ENCODE results near the gene PPFIBP2. TPM values are rescaled to one million over a fixed set of nuclear protein-coding genes. Genes with fewer than 3 reads are reported as not detected.

The PPFIBP2 gene
- total RNA-seq, 1 experiment from 2014 or later: 21.5 TPM

DNA sequence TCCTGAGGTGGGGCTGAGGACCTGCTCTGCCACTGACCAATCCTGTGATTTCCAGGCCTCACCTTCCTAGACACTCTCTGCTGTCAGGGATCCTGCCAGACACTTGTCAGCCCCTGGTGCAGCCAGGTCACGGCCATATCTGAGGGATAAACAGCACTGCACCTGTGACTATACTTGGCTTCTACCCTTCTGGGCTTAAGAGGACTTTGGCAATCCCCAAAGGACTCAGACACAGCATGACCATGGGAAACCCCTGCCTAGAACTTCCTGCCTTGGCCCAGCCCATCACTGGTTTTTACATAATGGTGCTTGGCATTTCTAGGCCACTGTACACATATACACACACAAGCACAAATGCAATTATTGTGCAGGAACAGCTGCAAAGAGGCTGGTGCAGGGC is 40.1 kb upstream of the PPFIBP2 start:
- TF ChIP-seq SIN3A (IDR thresholded peaks at IDR 0.05; ENCODE audit: borderline replicate concordance, insufficient read depth, low read depth, low read length): no peak
- TF ChIP-seq POLR2AphosphoS5 (IDR thresholded peaks at IDR 0.05; ENCODE audit: low read depth, low read length): no peak
- no peak for TF ChIP-seq CTCF (IDR thresholded peaks at IDR 0.05)
- TF ChIP-seq TCF7L2 (IDR thresholded peaks at IDR 0.05; ENCODE audit: low read depth, low read length): no peak
- no peak for TF ChIP-seq REST (IDR thresholded peaks at IDR 0.05; ENCODE audit: insufficient read depth in 1 of 2, low read depth in 2 of 2, low read length in 1 of 2)
- intact Hi-C loops (cut with micrococcal nuclease; ENCODE audit: unreplicated experiment): no loop called here
- Histone ChIP-seq H3K9me3 (ENCODE audit: control insufficient read depth, insufficient read depth, low read depth, low read length) (no peaks in the 10 kb centered on the region), H3K36me3 (ENCODE audit: control insufficient read depth, insufficient read depth, low read length) (no peaks in the 10 kb centered on the region), H3K4me1 (ENCODE audit: control insufficient read depth, insufficient read depth, low read length) (no peaks in the 10 kb centered on the region), H3K27me3 (ENCODE audit: control insufficient read depth, insufficient read depth, low read length) (peaks cover 14% of the 10 kb centered on the region), H3K4me3 (ENCODE audit: low read depth in 2 of 2, low read length in 2 of 2) (no peak overlapping the region), H3K27ac (ENCODE audit: low read length) (no peak overlapping the region)
- in situ Hi-C loops (cut with HindIII; ENCODE audit: low pct_unique_long_range_greater_than_20kb, low sequenced_read_pairs): no loop called here
- ChIA-PET POLR2A (no interaction called here), CTCF (no interaction called here)
- BruUV-seq (replicated peaks): no TSS peak
- DNase-seq (ENCODE audit: low read depth, low spot score) (no peak), ATAC-seq (no peak)

DNA sequence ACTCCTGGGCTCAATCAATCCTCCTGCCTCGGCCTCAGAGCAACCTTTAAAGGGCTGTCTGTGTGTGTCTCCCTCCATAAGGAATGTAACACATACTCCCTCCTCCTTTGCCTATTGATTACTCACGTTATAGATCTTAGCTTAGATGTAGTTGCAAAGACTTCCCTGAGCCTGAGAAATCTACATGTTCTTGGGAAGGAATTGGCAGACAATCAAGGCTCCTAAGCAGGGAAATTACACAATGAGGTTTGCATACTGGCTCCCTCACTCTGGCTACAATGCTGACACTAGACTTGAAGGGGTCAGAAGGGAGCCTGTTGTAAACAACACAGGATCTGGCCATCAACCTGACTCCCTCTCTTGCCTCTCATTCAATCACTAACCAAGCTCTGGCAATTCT is 33.7 kb upstream of the PPFIBP2 start:
- intact Hi-C loops (cut with micrococcal nuclease; ENCODE audit: unreplicated experiment): no loop called here
- no TSS peak for BruUV-seq (replicated peaks)
- POLR2A ChIA-PET: no interaction called here
- DNase-seq (ENCODE audit: low read depth, low spot score) (no peak), ATAC-seq (no peak)
- peaks cover 10% of the 10 kb centered on the region for H3K27me3 ChIP-seq (ENCODE audit: control insufficient read depth, insufficient read depth, low read length)
- no peaks in the 10 kb centered on the region for H3K9me3 ChIP-seq (ENCODE audit: control insufficient read depth, insufficient read depth, low read depth, low read length)
- H3K4me3 ChIP-seq (ENCODE audit: low read depth in 2 of 2, low read length in 2 of 2): no peak overlapping the region
- no peaks in the 10 kb centered on the region for H3K4me1 ChIP-seq (ENCODE audit: control insufficient read depth, insufficient read depth, low read length)
- CTCF ChIA-PET: no interaction called here
- H3K27ac ChIP-seq (ENCODE audit: low read length): no peak overlapping the region
- no peaks in the 10 kb centered on the region for H3K36me3 ChIP-seq (ENCODE audit: control insufficient read depth, insufficient read depth, low read length)
- in situ Hi-C loops (cut with HindIII; ENCODE audit: low pct_unique_long_range_greater_than_20kb, low sequenced_read_pairs): no loop called here
- TF ChIP-seq SIN3A (IDR thresholded peaks at IDR 0.05; ENCODE audit: borderline replicate concordance, insufficient read depth, low read depth, low read length) (no peak), TCF7L2 (IDR thresholded peaks at IDR 0.05; ENCODE audit: low read depth, low read length) (no peak), CTCF (IDR thresholded peaks at IDR 0.05) (no peak), REST (IDR thresholded peaks at IDR 0.05; ENCODE audit: insufficient read depth in 1 of 2, low read depth in 2 of 2, low read length in 1 of 2) (no peak), POLR2AphosphoS5 (IDR thresholded peaks at IDR 0.05; ENCODE audit: low read depth, low read length) (no peak)
